Thymus (tissue), 11 donors: ENCODE measurements around the gene ABCG1. TPM values are rescaled to one million over a fixed set of nuclear protein-coding genes. Genes with fewer than 3 reads are reported as not detected.

Experiments
- DNase-seq, 9 donors: peaks; one replicate each; pipeline ENCODE4 v3.0.0-alpha.2; 2013; ENCODE audit warnings: low spot score in 9 of 9, low read depth in 6 of 9, missing footprints in 1 of 9
- H3K27ac ChIP-seq, 2 donors: one replicate each; pipeline ENCODE4 v1.5.1; 2013; ENCODE audit warnings: control low read depth in 1 of 2, low read depth in 1 of 2, low read length in 1 of 2, mild to moderate bottlenecking in 1 of 2, moderate library complexity in 1 of 2
- H3K27me3 ChIP-seq, 2 donors: one replicate each; pipeline ENCODE4 v1.5.1; 2013; ENCODE audit warnings: low read length in 1 of 2; ENCODE audit not compliant: control insufficient read depth in 2 of 2, insufficient read depth in 1 of 2
- H3K36me3 ChIP-seq, 2 donors: one replicate each; pipeline ENCODE4 v1.5.1; 2013; ENCODE audit warnings: low read length in 1 of 2, mild to moderate bottlenecking in 1 of 2, moderate library complexity in 1 of 2; ENCODE audit not compliant: control insufficient read depth in 2 of 2, insufficient read depth in 2 of 2
- H3K4me1 ChIP-seq, 2 donors: one replicate each; pipeline ENCODE4 v1.5.1; 2013; ENCODE audit warnings: low read length in 2 of 2; ENCODE audit not compliant: control insufficient read depth in 2 of 2, insufficient read depth in 2 of 2
- H3K4me3 ChIP-seq, 2 donors: one replicate each; pipeline ENCODE4 v1.5.1; 2013; ENCODE audit warnings: low read length in 2 of 2, control low read depth in 1 of 2, mild to moderate bottlenecking in 1 of 2
- H3K9me3 ChIP-seq, 2 donors: one replicate each; pipeline ENCODE4 v1.5.1; 2013; ENCODE audit warnings: low read length in 1 of 2, mild to moderate bottlenecking in 1 of 2; ENCODE audit not compliant: control insufficient read depth in 2 of 2, insufficient read depth in 1 of 2
- WGBS: extraction: QIAGEN DNeasy Blood & Tissue Kit; methylation state at CpG from one replicate; pipeline ENCODE4 v1.1.7; 2013; 5-methylcytosine and 5-hydroxymethylcytosine counted together
- polyA plus RNA-seq: library from polyadenylated mRNA; stranded (reverse); fragments of 200-250 nt; gene quantifications from one replicate; pipeline ENCODE4 v1.2.3, GENCODE V29; 2013
- total RNA-seq: library from RNA; stranded (reverse); fragments of 120-200 nt; gene quantifications from one replicate; pipeline ENCODE4 v1.2.4, GENCODE V29; 2013
- donor health status: healthy.

The ABCG1 gene
- total and polyA plus RNA-seq, 2 donors, result 20.5 to 28.8 TPM

DNA sequence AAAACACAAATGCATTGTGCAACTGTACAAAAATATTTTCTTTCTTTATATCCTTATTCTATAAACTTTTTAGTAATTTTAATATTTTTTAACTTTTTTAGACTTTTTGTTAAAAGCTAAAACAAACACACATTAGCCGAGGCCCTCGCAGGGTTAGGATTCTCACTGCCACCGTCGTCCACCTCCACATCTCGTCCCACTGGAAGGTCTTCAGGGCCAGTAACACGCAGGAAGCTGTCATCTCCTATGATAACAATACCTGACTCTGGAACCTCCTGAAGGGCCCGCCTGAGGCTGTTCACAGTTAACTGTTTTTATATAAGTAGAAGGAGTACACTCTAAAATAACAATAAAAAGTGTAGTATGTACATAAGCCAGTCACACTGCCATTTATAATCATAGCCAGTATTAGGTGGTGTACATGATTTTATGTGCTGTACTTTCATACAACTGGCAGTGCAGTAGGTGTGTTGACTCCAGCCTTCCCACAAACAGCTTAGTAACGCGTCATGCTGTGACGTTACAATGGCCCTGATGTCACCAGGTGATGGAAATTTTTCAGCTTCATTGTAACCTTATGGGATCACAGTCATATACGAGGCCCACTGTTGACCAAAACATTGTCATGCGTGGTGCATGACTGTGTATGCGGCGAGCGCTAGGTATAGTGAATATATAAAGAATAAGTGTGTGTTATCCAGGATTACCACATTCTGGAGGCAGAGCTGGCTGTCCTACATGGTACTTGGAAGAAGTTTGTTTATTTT, 123.0 kb downstream of the ABCG1 start:
- Histone ChIP-seq H3K36me3 (no peaks in the 10 kb centered on the region), H3K9me3 (no peaks in the 10 kb centered on the region), H3K4me3 (no peak overlapping the region), H3K27ac (no peak overlapping the region), H3K27me3 (no peaks in the 10 kb centered on the region), H3K4me1 (peaks cover 0 to 9% of the 10 kb centered on the region in 2 donors)
- no peak for DNase-seq
- WGBS, result 97% methylated on average over 15 of the region's 15 CpGs

DNA sequence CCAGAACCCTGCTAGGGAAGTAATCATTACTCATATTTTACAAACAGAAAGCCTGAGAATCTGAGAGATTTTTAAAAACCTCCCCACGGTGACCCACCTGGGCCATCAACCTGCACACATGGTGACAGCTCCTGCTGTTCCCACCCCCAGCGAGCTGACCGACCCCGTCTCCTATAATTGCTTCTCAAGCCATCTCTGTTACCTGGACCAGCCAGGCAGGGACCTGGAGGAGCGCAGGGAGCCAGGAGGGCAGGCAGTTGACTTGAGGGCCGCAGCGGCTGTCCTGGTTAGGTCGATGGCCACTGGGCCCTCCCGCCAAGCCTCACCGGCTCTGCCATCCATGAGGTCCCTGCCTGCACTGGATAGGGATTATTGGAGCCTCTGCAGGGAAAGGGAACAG, 124.2 kb downstream of the ABCG1 start:
- Histone ChIP-seq H3K27me3 (no peaks in the 10 kb centered on the region), H3K4me3 (no peak overlapping the region), H3K27ac (no peak overlapping the region), H3K36me3 (no peaks in the 10 kb centered on the region), H3K9me3 (no peaks in the 10 kb centered on the region), H3K4me1 (peaks cover 0 to 4% of the 10 kb centered on the region in 2 donors)
- DNase-seq, result no peak
- WGBS, result 92% methylated on average over 10 of the region's 10 CpGs

DNA sequence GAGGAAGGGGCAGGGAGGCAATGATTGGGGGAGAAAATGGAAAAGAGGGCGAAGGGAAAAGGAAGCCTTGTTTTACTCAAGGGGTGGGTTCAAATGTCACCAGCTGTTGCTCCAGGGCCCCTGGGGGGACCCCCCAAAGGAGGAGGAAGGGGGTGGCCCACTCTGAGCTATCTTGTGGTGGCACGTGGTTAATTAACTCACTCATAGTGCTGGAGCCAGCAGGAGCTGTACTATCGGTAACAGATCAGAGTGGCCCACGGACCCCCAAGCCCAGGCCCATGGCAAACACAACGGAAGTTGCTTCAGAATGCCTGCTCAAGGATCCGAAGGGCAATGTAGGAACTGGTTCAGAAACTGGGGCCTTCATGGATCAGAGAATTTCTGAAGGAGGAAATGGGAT, 124.6 kb downstream of the ABCG1 start:
- Histone ChIP-seq H3K27ac (no peak overlapping the region), H3K4me3 (no peak overlapping the region), H3K27me3 (no peaks in the 10 kb centered on the region), H3K4me1 (no peaks in the 10 kb centered on the region), H3K36me3 (no peaks in the 10 kb centered on the region), H3K9me3 (no peaks in the 10 kb centered on the region)
- DNase-seq, result no peak
- 96% methylated on average over 6 of the region's 6 CpGs for WGBS

DNA sequence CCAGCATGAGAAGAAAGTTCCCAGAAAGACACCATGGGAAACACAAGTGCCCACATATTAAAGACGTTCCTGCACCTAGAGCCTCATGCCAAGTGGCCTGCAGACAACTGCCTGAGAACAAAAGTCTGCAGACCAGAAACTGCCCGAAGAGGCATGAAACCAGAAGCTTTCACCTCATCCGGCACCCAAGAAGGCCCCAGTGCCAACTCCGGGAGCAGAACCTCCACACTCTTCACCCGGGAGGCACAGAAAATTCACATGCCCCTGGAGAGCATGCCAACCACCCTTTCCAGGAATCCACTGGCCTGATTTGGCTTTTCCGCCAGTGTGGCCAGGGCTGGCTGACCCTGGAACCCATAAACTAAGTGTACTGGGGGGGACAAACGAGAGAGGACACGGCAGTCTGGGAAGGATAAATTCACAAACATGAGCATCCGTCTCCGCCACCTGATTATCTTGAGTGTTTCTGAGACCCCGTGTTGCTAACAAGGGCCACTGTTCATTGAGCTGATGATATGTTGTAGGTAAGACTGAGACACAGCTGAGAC, 125.1 kb downstream of the ABCG1 start:
- Histone ChIP-seq H3K4me3 (no peak overlapping the region), H3K27me3 (no peaks in the 10 kb centered on the region), H3K36me3 (no peaks in the 10 kb centered on the region), H3K4me1 (no peaks in the 10 kb centered on the region), H3K27ac (no peak overlapping the region), H3K9me3 (no peaks in the 10 kb centered on the region)
- DNase-seq, result no peak
- 93% methylated on average over 11 of the region's 11 CpGs for WGBS

DNA sequence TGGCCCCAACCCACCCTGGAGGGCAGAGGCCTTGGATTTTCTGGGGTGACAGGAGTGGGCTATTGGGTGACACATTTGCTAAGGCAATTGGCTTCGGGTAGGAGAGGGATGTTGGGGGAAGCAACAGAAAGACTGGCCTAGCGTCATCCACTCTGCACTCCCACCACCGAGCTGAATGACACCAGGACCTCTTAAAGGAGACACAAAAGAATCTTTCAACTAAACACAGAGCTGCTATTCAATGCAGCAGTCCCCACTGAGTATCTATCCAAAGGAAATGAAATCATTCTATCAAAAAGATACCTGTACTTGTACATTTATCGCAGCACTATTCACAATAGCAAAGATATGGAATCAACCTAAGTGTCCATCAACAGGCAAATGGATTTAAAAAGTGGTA, 125.7 kb downstream of the ABCG1 start:
- WGBS, result 96% methylated on average over 4 of the region's 4 CpGs

DNA sequence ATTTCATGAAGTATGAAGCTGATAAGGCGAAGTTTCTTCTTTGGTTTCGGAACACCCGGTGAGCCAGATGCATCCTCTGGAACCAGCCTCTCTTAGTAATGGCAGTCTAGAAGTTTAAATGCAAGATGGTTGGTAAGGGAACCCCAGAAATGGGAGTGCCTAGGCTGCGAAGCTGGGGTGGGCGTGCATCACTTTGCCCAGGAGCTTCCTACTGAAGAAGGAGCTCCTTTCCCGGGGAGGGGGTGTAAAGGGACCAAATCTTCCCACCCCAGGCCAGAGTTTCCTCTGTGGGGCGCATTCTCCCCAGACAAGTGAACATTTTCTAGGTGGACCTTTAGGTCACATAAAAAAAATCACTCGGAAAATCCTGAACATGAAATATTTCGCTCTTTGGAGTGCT, 127.5 kb downstream of the ABCG1 start:
- no peak overlapping the region for H3K4me3 ChIP-seq
- 97% methylated on average over 9 of the region's 9 CpGs for WGBS
- H3K27ac ChIP-seq, result no peak overlapping the region
- DNase-seq, result no peak
- H3K9me3 ChIP-seq, result no peaks in the 10 kb centered on the region
- H3K4me1 ChIP-seq, result no peaks in the 10 kb centered on the region
- H3K36me3 ChIP-seq, result no peaks in the 10 kb centered on the region
- H3K27me3 ChIP-seq, result no peaks in the 10 kb centered on the region

More for the DNA sequence above, 125.7 kb downstream of the ABCG1 start:
- no peak for DNase-seq
- Histone ChIP-seq H3K36me3 (no peaks in the 10 kb centered on the region), H3K9me3 (no peaks in the 10 kb centered on the region), H3K27me3 (no peaks in the 10 kb centered on the region), H3K4me3 (no peak overlapping the region), H3K4me1 (no peaks in the 10 kb centered on the region), H3K27ac (no peak overlapping the region)

Other genes starting within 250 kb of the ABCG1 start
- gene ZBTB21, start 208.8 kb upstream of the ABCG1 start, total RNA-seq, result 5.4 TPM
- 7.9 TPM for gene ZBTB21, start 208.8 kb upstream of the ABCG1 start, polyA plus RNA-seq
- 1.7 TPM for gene UMODL1, start 147.8 kb upstream of the ABCG1 start, total RNA-seq
- 1.4 TPM for gene UMODL1, start 147.8 kb upstream of the ABCG1 start, polyA plus RNA-seq
- gene TFF3, start 96.3 kb downstream of the ABCG1 start, total RNA-seq, result 5.1 TPM
- 13.6 TPM for gene TFF3, start 96.3 kb downstream of the ABCG1 start, polyA plus RNA-seq
- not detected for gene TFF2, start 131.9 kb downstream of the ABCG1 start, total RNA-seq
- 0.41 TPM for gene TFF2, start 131.9 kb downstream of the ABCG1 start, polyA plus RNA-seq
- gene TFF1, start 147.4 kb downstream of the ABCG1 start, total RNA-seq, result not detected
- 2.4 TPM for gene TFF1, start 147.4 kb downstream of the ABCG1 start, polyA plus RNA-seq
- gene TMPRSS3, start 176.9 kb downstream of the ABCG1 start, total RNA-seq, result 0.42 TPM
- 1.1 TPM for gene TMPRSS3, start 176.9 kb downstream of the ABCG1 start, polyA plus RNA-seq
- gene UBASH3A, start 184.8 kb downstream of the ABCG1 start, total RNA-seq, result 26.7 TPM
- 14.9 TPM for gene UBASH3A, start 184.8 kb downstream of the ABCG1 start, polyA plus RNA-seq